WERI-Rb-1 (cell line): ENCODE data around the gene TGM3.

ENCODE experiments used
- DNase-seq: peaks from one replicate; pipeline ENCODE4 v3.0.0-alpha.2; 2020
- H3K27ac ChIP-seq: fragments of 250-450 bp; sonication (Bioruptor Pico); 2 replicates; pipeline ENCODE4 v1.5.1; 2020; ENCODE audit warnings: mild to moderate bottlenecking, moderate library complexity
- H3K27me3 ChIP-seq: fragments of 250-450 bp; sonication (Bioruptor Pico); 2 replicates; pipeline ENCODE4 v1.5.1; 2021; ENCODE audit warnings: mild to moderate bottlenecking, low read depth, moderate library complexity; ENCODE audit not compliant: insufficient read depth, severe bottlenecking
- H3K36me3 ChIP-seq: fragments of 250-450 bp; sonication (Bioruptor Pico); 2 replicates; pipeline ENCODE4 v1.5.1; 2020; ENCODE audit warnings: mild to moderate bottlenecking, moderate library complexity
- H3K4me3 ChIP-seq: 2 replicates; pipeline ENCODE4 v1.5.1; 2011; ENCODE audit warnings: low read depth, mild to moderate bottlenecking, control low read depth, low read length
- H3K9me3 ChIP-seq: fragments of 250-450 bp; sonication (Bioruptor Pico); 2 replicates; pipeline ENCODE4 v1.5.1; 2021; ENCODE audit warnings: mild to moderate bottlenecking, moderate library complexity; ENCODE audit not compliant: severe bottlenecking
- TF ChIP-seq, protein P1 (sequence below): IDR thresholded peaks from 2 replicates; pipeline ENCODE4 v1.5.1; 2011; ENCODE audit warnings: low read depth, mild to moderate bottlenecking, control low read depth, inconsistent platforms, low read length

TGM3 gene

DNA sequence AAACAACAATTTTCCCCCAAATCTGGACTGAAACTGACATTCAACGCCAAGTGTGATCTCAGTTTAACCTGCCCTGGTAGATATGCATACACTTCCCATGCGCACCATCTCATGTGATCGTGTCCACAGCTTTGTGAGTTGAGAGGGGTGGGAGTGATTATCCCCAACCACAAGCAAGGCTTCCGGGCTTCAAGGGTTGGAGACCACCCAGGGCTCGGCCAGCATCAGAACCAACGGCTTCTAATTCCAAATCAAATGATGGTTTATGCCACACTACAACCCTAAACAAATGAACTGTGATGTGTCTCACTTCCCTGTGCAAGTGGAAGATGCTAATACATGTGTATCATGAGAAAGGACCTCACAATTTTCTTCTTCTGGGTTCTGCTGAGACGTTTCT is 515 bp upstream of the TGM3 start:
- no peak for DNase-seq
- Histone ChIP-seq H3K27me3 (peaks cover 16% of the 10 kb centered on the region), H3K9me3 (no peaks in the 10 kb centered on the region), H3K27ac (no peak overlapping the region), H3K4me3 (no peak overlapping the region), H3K36me3 (no peaks in the 10 kb centered on the region)
- TF ChIP-seq, protein P1, sequence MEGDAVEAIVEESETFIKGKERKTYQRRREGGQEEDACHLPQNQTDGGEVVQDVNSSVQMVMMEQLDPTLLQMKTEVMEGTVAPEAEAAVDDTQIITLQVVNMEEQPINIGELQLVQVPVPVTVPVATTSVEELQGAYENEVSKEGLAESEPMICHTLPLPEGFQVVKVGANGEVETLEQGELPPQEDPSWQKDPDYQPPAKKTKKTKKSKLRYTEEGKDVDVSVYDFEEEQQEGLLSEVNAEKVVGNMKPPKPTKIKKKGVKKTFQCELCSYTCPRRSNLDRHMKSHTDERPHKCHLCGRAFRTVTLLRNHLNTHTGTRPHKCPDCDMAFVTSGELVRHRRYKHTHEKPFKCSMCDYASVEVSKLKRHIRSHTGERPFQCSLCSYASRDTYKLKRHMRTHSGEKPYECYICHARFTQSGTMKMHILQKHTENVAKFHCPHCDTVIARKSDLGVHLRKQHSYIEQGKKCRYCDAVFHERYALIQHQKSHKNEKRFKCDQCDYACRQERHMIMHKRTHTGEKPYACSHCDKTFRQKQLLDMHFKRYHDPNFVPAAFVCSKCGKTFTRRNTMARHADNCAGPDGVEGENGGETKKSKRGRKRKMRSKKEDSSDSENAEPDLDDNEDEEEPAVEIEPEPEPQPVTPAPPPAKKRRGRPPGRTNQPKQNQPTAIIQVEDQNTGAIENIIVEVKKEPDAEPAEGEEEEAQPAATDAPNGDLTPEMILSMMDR: no peak

DNA sequence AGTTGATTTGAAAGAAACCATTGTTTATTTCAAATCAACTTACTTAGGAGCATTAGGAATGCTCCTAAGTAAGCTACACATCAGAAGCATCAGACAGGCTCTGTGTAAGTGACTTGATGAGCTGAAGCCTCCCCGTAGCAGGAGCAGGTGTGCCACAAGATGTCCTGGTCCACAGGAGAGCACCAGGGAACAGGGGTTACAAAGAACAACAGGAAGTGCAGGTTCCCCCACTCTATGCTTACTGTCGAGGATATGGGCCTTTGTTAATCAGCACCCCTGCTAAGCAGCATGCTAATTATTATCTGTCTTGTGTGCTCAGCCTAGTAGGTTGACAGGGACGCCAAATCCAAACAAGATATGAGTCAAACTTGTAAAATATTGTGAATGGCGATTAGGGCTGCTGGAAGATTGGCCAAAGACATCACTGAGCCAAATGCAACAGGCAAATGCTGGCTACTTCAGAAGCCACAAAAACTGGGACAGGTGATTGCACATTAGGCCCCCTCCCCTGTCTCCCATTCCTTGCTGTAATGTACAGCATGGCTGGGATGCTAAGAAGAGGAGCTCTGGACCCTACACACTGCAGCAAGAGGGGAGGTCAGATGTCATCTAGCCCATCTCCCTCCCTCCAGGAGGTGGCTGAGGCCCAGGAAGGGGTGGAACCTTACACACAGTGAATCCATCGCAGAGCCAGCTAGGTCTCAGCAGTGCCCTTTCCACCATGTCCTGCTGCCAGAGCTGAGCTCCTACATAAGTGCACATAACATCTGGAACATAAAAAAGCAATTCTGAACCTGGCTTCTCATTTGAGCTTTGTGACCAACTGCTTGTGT is 939 bp downstream of the TGM3 start:
- Histone ChIP-seq H3K4me3 (no peak overlapping the region), H3K27ac (no peak overlapping the region), H3K27me3 (peaks cover 18% of the 10 kb centered on the region), H3K9me3 (no peaks in the 10 kb centered on the region), H3K36me3 (no peaks in the 10 kb centered on the region)
- TF ChIP-seq, protein P1: no peak
- no peak for DNase-seq

DNA sequence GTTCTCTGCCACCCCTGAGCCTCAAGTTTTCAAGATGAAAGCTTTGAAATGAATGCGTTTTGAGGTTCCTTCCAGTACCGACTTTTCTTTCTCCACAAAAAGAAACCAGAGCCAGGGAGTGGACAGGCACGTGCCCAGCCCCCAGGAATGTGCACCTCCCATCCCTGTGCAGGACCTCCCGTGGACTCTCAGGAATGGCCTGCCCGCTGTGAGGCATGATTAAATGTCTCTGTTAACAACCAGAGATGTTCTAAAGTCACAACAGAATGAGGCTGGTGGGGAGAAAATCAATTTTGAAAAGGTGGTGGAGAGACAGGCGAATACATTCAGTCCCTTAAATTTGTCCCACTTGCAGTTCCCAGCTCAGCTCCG is 1.5 kb downstream of the TGM3 start:
- H3K9me3 ChIP-seq: no peaks in the 10 kb centered on the region
- DNase-seq: no peak
- no peaks in the 10 kb centered on the region for H3K36me3 ChIP-seq
- H3K27ac ChIP-seq: no peak overlapping the region
- H3K4me3 ChIP-seq: no peak overlapping the region
- peaks cover 15% of the 10 kb centered on the region for H3K27me3 ChIP-seq
- TF ChIP-seq, protein P1: no peak

DNA sequence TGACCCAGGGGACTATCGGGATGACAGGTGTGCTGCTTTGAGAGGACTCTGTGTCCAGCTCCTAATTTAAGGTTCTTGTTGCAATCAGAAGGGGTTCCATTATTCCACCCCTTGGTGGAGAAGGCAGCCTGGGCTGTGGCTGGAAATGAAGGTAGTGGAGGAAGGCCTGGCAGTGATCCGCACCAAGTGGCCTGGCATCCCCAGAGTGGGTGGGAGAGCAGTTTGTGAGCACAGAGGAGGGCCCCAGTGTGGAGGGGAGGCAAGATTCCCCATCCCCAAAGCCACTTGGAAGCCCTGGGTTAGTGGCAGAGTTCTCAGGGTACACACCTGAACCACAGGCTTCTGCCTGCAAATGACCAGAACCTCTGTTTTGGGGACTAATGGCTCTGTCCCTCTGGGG is 2.3 kb downstream of the TGM3 start:
- H3K9me3 ChIP-seq: no peaks in the 10 kb centered on the region
- no peak overlapping the region for H3K27ac ChIP-seq
- no peak for DNase-seq
- no peak overlapping the region for H3K4me3 ChIP-seq
- TF ChIP-seq, protein P1: no peak
- H3K36me3 ChIP-seq: no peaks in the 10 kb centered on the region
- peaks cover 15% of the 10 kb centered on the region for H3K27me3 ChIP-seq

DNA sequence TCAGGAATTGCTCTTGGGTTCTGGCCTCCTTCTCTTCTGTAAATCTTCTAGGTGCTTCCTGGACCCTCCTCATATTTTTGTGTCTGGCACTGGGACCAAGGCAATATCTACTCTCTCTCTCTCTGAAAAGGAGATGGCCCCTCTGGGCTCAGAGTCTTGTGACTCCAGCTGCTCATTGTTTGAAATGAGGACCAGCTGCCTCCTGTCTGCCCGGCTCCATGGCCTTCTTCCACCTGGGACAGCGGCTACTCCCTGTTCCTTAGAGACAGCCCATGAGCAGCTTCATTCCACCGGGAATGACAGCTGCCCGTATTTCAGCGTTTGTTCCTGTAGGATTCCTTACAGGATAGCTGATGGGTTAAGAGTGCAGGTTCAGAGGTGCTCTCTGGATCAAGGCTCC is 2.9 kb downstream of the TGM3 start:
- Histone ChIP-seq H3K36me3 (no peaks in the 10 kb centered on the region), H3K9me3 (no peaks in the 10 kb centered on the region), H3K27ac (no peak overlapping the region), H3K4me3 (no peak overlapping the region), H3K27me3 (peaks cover 15% of the 10 kb centered on the region)
- DNase-seq: no peak
- TF ChIP-seq, protein P1: no peak

DNA sequence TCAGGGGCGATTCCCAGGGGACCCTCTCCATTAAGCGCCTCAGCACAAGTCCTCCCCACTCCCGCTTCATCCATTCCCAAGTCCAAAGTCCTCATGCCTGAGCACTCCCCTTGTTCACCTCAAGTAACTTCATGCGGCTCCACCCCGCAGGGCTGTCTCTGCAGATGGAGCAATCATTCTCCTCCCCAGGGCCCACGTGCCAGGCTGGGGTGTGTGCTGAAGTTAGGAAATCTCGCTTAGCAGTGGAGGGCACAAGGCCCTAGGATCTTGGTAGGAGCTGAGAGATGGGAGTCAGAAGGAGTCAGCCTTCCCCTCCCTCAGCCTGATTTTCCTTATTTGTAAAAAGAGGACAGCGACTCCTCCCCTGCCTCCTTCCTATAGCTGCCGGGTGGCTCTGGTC is 3.5 kb downstream of the TGM3 start:
- TF ChIP-seq, protein P1: no peak
- Histone ChIP-seq H3K4me3 (no peak overlapping the region), H3K9me3 (no peaks in the 10 kb centered on the region), H3K27me3 (peaks cover 12% of the 10 kb centered on the region), H3K36me3 (no peaks in the 10 kb centered on the region), H3K27ac (no peak overlapping the region)
- no peak for DNase-seq
